GM20431 (cell line): ENCODE results near the gene SPON1.
"Not testable (repeated sequence)": the region's sequence is repeated elsewhere in the genome, so short reads cannot be mapped to it uniquely, and the experiment has no call there.

ENCODE experiments used
- in situ Hi-C: fragments of 300-500 bp; cut with MseI, MboI; formaldehyde crosslinking; loops from one replicate; pipeline ENCODE4 v1.15.0; 2020; ENCODE audit warnings: low sequenced_read_pairs; ENCODE audit not compliant: unreplicated experiment

SPON1 gene

DNA sequence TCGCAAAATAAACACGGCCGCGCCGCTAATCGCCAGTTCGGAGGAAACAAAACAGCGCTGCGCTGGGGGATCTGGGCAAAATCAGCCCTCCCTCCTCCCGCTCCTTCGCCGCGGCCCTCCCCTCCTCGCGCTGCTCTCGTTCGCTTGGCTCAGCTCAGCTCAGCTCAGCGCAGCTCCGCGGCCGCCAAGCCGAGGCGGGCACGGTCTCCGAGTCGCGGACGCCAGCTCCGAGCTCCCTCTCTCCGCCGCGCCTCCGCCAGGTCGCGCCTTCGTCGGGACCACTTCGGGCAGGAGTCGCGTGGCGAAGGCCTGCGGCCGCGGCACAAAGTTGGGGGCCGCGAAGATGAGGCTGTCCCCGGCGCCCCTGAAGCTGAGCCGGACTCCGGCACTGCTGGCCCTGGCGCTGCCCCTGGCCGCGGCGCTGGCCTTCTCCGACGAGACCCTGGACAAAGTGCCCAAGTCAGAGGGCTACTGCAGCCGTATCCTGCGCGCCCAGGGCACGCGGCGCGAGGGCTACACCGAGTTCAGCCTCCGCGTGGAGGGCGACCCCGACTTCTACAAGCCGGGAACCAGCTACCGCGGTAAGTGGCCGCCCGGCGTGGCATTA lies at the start of gene SPON1:
SPON1 (plus strand) TSS at position 162 of the 607 bp plus-strand sequence; CDS start at position 344, 182 bp downstream.
- in situ Hi-C loops: loop anchor here (25.0 kb wide), 1 partner anchor 425 kb away; no protein-coding TSS in a partner anchor

DNA sequence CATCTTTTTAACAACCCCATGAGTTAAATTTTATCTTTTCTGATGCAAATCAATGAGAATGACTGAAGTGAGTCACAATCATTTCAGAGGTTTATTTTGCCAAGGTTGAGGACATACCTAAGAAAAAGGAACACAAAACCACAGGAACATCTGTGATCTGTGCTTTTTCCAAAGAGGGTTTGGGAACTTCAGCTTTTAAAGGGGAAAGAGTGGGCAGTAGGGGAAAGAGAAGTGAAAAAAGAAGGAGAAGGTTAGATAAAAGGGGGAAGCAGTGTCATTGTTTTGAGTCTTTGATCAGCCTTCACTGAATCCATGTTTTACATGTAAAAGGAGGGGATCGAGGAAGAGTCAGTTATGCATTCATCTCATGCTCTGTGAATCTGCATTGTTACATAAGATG lies 45.3 kb upstream of the SPON1 start:
- in situ Hi-C loops: no loop called here

DNA sequence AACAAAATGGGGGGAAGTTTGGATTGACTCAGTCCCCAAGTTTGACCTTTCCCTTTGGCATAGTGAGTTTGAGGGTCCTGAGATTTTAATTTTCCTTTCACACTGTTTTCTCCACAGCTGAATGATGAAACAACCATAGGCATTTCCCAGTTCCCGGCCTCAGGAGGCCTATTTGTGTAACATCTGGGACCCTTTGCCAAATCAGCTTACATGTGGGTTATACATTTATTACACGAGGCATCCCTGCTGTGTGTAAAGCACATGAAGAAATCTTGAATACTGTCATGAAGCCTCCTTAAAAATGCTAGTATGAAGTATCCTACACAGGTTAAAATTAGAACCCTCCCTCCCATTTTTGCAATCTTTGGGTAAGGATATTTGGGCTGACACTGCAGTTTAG lies 44.6 kb upstream of the SPON1 start:
- in situ Hi-C loops: no loop called here

DNA sequence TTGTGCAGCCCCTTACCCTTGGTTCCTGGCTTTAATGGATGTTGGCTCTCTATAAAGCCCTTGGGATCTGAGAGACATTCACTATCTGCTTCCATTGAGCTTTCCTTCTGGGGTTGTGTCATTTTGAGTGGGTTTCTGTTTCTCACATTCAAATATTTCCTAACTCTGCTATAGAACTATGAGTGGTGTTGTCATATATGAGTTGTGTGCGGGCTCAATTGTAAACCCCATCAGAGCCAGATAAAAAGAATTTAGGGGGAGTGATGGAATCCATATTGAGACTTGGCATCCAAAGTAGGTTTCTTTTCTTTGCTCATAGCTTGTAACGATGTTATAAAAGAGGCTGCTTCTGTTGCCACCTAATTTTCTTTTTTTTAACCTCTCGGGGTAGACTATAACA lies 41.8 kb upstream of the SPON1 start:
- in situ Hi-C loops: no loop called here

DNA sequence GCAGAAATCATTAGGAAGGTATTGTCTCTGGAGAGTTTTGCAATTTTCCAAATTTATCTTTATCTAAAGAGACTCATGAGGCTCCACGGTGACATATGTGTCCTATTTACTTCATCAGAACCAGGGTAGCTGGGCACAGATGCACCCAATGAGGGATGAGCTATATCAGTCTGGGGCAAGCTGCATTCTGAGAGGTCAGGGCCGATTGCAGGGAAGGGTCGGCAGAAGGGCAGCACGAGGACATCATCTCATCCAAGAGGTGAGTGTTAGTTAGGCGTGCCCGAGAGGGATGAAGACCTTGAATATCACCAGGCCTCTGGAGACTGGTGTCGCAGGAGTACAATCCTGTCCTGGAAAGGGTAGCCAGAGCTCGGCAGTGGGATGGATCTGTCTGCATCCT lies 41.0 kb upstream of the SPON1 start:
- in situ Hi-C loops: no loop called here

DNA sequence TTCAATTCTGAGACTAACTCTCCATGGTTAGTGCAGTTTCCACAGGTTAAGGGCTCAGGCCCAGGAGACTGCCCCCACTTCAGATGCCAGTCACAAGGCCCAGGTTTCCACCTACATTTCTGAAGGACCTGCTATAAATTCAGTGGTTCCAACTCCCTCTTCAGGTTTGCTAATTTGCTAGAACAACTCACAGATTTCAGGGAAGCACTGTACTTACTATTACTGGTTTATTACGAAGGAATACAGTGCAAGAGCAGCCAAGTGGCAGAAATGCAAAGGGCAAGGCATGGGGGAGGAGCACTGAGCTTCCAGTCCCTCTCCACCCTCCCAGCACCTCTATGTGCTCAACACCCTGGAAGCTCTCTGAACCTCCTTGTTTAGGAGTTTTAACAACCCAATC lies 39.3 kb upstream of the SPON1 start:
- in situ Hi-C loops: no loop called here

DNA sequence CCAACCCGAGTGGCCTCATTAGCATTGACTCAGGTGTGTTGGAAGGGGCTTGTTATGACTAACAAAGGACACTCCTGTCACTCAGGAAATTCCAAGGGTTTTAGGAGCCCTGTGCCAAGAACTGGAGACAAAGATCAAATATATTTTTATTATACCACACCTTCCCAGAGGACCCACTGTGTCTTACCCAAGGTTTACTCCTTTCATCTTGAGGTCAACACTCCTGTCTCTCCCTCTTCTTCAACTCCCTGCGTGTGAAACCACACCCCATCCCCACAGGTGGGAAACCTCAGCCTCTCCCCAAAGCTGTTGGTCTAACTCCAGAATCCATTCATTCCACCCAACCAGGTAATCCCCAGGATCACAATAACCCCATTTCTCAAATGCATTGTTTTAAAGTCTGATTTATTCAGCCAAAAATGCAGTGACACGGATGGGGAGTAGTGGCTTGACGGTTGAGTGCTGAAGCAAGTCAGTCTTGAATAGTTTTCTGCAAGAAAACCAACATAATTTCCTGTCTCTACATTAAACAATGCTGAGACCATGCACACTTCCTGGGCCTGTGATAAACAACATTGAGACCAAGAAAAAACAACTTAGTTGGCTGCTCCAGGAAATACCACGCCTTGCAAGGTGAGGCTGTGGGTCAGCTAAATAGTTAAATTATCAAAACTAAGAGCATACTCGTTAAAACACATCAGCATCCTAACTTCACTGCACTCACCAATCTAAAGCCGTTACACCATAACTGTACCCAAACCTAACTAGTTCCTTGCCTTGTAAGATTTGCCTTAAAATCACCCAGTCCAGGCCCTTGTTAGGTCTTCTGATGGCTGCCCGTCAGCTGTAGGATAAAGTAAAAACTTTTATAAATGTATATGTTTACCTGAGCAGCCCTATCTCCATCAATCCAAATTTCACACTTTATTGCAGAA lies 38.5 kb upstream of the SPON1 start:
- in situ Hi-C loops: no loop called here

DNA sequence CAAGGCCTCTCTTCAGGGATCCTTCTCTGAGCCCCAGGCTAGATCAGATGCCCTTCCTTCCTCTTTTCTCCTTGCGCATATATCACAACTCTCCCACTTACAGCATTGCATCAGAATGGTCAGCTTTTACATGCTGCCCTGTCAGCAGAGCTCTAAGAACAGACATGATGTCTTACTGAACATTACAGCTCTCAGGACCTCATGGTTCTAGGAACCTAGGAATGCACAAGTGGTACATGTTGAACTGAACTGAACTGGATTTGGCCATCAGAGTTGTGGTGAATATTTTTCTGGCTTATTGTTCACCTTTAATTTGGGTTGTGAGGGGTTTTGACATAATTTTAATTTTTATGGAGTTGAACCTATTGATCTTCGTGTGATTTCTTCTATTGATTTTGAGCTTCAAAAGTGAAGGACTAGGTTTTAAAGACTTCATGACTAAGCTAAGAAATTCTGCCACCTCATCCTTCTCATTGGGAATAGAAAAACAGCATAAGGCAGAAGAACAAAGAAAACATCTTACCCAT lies 37.7 kb upstream of the SPON1 start:
- in situ Hi-C loops: no loop called here

DNA sequence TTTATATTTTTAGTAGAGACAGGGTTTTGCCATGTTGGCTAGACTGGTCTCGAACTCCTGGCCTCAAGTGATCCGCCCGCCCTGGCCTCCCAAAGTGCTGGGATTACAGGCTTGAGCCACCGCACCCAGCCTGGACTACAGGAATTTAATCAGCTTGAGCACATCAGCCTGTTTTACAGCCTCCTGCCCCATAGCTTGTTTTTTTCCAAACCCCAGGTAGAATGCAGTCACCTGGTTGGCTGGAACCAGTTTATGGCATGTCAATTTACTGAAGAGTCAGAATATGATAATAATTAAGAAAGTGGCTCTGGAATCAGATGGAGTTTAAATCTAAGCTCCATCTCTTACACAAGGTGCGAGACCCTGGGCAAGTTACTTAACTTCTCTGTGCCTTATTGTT lies 36.2 kb upstream of the SPON1 start:
- in situ Hi-C loops: not testable (repeated sequence)

DNA sequence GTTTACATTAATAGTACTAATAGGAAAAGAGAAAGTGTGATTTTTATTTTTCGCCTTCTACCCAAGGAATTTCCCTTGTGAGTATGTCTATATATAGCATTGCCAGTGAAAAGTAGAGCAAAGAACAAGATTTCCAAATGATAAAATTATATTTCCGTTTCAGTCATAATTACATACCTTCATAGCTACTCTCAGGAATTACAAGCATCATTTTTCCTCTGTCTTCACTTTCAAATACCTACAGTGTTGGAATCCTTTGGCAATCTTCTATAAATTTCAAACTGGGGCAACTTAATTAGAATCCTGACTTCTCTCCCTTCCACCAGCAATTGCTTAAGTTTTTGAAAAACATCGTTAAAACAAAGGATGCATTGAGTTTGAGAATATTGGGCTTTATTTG lies 35.5 kb upstream of the SPON1 start:
- in situ Hi-C loops: no loop called here

DNA sequence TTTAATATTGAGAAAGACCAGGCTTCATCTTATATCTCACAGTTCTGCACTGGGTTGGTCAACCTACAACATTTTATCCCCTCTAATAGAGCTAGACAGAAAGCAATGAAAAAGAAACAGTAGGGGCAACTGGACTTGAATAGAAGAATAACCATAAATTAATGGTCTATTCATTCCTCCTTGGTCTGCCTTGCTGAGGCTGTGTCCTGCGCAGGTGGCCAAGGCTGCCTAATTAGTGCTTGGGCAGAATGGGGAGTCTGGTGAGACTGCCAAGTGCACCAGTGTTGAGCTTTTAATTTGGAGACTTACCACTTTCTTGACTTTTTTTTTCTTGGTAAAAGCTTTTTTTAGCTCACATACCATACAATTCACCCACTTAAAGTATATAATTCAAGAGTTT lies 35.0 kb upstream of the SPON1 start:
- in situ Hi-C loops: no loop called here

DNA sequence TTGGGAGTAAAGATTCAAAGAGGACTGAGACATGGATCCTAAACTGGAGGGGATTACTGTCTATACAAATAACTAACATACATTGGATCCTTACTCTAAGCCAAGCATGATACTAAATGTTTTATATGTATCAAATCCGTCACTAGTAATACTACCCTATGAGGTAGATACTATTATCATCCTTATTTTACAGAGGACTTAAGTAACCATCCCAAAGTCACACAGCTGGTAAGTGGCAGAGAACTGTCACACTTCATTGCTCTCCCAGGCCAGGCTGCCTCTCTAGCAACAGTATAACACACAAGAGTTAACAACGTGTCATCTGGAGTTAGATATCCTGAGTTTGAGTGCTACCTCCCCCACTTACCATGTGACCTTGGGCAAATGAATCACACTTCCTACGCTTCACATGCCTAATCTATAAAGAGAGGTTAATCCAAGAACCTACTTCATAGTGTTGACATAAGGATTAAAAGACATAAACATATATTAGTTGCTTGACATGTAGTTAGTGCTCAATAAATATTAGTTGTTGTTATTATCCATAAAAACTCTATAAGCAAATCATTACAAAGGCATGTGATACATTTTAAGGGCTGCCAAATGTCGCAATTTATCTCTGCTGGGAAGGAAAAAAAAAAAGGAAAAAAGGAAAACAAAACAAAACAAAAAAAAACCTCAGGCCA lies 33.8 kb upstream of the SPON1 start:
- in situ Hi-C loops: no loop called here

DNA sequence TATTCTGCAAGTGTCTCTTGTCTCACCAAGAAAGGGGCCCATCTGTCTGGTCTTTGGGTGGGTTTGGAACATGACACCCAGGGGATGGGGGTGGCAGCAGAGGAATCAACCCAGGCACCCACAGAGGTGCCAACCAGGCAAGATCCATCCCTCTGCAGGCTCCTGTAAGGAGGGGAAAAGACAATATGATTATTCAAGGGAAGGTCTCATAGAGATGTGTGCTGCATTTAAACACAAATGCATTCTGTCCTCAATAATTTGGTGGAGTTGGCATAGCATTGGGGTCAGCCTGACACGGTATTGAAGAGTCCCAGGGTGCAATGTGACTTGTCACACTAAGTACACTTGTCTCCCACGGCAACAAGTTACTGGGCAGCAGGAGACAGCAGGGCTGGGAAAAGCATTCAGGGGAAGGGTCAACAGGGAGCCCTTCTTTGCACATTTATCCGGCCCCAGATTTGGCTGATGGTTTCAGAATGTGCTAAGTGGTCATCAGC lies 33.1 kb upstream of the SPON1 start:
- in situ Hi-C loops: no loop called here

DNA sequence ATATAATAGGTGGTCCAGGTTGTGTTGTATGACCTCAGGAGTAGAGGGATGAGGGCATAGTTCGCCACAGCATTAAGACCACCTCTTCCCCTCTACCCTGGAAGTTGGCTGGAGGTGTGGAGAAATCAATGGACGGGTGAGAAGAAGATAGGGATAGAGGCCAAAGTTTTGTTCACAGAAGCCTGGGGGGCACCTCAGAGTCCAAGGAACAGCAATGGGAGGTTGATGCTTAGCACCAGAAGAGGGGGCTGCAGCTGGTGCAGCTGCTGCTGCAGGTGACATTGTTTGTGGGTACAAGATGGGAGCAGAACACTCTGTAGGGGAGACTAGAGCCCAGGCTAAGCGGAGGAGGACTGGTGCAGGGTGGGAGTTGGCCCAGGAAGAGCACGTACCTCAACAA lies 31.2 kb upstream of the SPON1 start:
- in situ Hi-C loops: no loop called here

DNA sequence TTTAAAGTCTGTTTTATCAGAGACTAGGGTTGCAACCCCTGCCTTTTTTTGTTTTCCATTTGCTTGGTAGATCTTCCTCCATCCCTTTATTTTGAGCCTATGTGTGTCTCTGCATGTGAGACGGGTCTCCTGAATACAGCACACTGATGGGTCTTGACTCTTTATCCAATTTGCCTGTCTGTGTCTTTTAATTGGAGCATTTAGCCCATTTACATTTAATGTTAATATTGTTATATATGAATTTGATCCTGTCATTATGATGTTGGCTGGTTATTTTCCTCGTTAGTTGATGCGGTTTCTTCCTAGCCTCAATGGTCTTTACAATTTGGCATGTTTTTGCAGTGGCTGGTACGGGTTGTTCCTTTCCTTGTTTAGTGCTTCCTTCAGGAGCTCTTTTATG lies 25.4 kb upstream of the SPON1 start:
- in situ Hi-C loops: not testable (repeated sequence)

DNA sequence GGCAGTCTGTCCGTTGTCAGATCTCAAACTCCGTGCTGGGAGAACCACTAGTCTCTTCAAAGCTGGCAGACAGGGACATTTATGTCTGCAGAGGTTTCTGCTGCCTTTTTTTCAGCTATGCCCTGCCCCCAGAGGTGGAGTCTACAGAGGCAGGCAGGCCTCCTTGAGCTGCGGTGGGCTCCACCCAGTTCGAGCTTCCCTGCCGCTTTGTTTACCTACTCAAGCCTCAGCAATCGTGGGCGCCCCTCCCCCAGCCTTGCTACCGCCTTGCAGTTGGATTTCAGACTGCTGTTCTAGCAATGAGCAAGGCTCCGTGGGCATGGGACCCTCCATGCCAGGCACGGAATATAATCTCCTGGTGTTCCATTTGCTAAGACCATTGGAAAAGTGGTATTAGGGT lies 23.7 kb upstream of the SPON1 start:
- in situ Hi-C loops: not testable (repeated sequence)

DNA sequence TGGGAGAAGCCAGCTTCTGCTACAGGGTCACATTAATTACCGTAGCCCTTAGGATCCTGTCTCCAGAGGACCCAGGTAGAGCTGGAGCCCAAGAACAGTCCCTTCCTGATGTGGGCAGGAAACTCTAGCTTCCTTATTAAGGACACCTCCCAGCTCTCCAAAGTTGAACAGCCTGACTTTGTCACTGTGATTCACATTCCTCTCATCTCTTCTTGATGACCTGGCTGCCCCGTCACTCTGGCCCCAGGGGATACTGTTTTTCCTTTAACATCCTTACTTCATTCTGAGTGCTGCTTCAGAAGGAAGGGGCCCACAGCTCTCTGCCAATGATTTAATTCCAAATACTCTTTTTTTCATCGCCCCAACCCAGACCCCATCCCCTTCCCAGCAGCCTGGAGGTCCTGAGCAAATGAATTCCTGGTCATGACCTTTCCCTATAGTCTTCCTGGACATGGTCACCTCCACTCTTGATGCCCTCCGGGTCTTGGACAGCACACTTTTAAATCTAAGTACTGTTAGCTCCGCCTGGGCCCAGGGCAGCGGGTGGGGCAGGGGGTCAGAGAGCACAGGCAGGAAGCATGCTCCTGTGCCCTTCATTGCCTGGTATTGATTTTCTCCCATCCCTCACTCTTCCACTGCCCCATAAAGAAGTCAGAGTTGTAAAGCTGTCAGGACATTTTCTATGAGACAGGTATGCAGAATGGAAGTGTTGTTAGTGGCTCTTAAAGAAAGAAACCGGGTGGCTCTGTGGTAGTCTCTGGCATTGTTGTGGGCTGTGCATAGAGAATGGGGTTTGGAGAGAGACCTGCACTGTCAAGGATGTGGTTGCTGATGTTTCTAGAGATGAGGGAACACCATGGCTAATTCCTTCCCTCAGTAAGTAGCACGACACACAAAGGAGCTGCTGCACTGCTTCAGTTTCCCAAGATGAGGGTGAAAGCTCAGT lies 22.3 kb upstream of the SPON1 start:
- in situ Hi-C loops: no loop called here

DNA sequence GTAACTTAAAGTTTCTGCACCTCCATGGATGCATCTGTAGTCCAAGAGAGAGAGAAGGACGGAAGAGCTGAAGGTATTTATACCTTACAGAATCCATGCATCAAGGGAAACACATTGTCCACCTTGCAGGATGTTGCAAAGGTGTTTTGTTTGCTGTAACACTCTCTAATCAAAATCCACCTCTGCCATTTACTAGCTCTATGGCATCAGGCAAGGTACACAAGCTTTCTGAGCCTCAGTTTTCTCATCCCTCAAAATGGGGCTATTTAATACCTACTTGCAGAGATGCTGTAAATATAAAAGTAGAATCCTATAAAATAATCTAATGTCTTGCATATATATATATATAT lies 21.6 kb upstream of the SPON1 start:
- in situ Hi-C loops: no loop called here

DNA sequence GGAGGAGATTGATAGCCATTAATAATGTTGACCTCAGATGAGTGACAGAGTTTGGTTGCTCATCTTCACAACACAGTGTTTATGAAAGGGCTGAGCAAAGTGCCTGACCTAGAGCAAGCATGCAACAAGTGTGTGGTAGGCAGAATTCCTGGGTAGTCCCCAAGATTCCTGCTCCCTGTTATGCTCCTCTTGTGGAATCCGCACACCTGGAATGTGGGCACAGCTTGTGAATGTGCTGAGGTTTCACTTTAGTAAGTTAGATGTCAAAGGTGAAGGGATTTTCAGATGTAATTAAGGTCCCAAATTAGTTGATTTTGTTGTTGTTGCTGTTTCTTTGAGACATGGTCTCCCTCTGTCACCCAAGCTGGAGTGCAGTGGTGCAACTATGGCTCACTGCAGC lies 20.7 kb upstream of the SPON1 start:
- in situ Hi-C loops: no loop called here

DNA sequence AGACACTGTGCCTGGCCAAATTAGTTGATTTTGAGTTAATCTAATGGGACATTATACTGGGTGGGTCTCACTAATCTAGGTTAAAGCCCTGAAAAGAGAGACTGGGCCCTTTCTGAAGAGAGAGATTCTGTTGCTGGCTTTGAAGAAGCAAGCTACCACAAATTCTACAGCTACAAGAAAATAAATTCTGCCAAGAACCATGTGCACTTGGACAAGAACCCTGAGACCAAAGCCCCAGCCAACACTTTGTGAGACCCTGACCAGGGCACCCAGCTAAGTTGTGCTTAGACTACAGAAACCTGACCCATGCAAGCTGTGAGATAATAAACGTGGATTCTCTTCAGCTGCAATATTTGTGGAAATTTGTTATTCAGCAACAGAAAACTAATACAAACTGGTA lies 20.1 kb upstream of the SPON1 start:
- in situ Hi-C loops: no loop called here
